ENCODE results near the gene DNM1L. TPM values are rescaled to one million over a fixed set of nuclear protein-coding genes. Genes with fewer than 3 reads are reported as not detected.

The DNM1L gene
- total RNA-seq, 1 donor from 2014 or later: 40.9 TPM

GRCh38 chr12:32702946-32703345 lies 23.8 kb downstream of the DNM1L start:
- no peak for ATAC-seq
- TF ChIP-seq, protein P1, sequence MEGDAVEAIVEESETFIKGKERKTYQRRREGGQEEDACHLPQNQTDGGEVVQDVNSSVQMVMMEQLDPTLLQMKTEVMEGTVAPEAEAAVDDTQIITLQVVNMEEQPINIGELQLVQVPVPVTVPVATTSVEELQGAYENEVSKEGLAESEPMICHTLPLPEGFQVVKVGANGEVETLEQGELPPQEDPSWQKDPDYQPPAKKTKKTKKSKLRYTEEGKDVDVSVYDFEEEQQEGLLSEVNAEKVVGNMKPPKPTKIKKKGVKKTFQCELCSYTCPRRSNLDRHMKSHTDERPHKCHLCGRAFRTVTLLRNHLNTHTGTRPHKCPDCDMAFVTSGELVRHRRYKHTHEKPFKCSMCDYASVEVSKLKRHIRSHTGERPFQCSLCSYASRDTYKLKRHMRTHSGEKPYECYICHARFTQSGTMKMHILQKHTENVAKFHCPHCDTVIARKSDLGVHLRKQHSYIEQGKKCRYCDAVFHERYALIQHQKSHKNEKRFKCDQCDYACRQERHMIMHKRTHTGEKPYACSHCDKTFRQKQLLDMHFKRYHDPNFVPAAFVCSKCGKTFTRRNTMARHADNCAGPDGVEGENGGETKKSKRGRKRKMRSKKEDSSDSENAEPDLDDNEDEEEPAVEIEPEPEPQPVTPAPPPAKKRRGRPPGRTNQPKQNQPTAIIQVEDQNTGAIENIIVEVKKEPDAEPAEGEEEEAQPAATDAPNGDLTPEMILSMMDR (IDR thresholded peaks at IDR 0.05): no peak

GRCh38 chr12:32705783-32706182 lies 26.7 kb downstream of the DNM1L start:
- H3K27ac ChIP-seq: no peak overlapping the region
- no peak overlapping the region for H3K4me3 ChIP-seq
- no peaks in the 10 kb centered on the region for H3K9me3 ChIP-seq
- TF ChIP-seq, protein P1 (IDR thresholded peaks at IDR 0.05): no peak
- no peak for DNase-seq
- H3K36me3 ChIP-seq: peaks cover 32% of the 10 kb centered on the region
- intact Hi-C loops (cut with DNase I): no loop called here
- H3K4me1 ChIP-seq: no peaks in the 10 kb centered on the region
- no peak for ATAC-seq
- no peaks in the 10 kb centered on the region for H3K27me3 ChIP-seq (ENCODE audit: low read depth)

More at GRCh38 chr12:32702946-32703345, 23.8 kb downstream of the DNM1L start:
- no peaks in the 10 kb centered on the region for H3K27me3 ChIP-seq (ENCODE audit: low read depth)
- H3K4me3 ChIP-seq: no peak overlapping the region
- peaks cover 18% of the 10 kb centered on the region for H3K36me3 ChIP-seq
- intact Hi-C loops (cut with DNase I): no loop called here
- H3K4me1 ChIP-seq: no peaks in the 10 kb centered on the region
- DNase-seq: no peak
- no peaks in the 10 kb centered on the region for H3K9me3 ChIP-seq
- H3K27ac ChIP-seq: no peak overlapping the region

DNA sequence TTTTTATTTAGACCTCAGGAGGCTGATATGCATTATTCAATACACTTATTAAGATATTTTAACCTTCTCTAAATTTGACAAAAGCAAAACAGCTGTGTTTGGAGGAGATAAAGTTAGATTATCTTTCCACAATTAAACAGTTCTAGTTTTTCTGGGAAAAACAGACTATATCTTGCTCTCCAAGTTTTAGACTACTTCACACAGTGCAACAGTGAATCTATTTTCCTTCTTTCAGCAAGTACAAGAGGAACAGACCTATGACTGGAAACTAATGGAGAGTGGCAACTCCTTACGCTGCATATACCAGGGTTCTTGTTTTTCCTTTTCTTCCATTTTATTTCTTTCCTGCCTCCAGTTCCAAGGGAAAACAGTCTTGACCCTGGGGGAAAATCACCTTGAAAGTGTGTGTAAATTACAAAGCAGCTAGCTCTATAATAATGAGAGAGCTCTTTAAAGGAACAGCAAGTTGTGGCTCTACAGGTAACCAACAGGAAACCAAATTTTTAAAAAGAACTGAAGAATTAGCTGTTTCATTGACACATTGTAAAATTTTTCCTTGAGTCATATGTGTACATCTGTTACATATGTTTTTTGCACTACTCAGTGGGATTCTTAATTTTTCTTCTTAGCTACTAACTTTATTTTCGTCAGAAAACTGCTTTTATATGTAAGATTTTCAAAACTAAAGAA lies 27.4 kb downstream of the DNM1L start:
- ATAC-seq: no peak

GRCh38 chr12:32708926-32709325 lies 29.8 kb downstream of the DNM1L start:
- no peak for ATAC-seq
- intact Hi-C loops (cut with DNase I): no loop called here
- H3K4me3 ChIP-seq: no peak overlapping the region
- H3K27me3 ChIP-seq (ENCODE audit: low read depth): no peaks in the 10 kb centered on the region
- H3K27ac ChIP-seq: no peak overlapping the region
- DNase-seq: no peak
- peaks cover 59% of the 10 kb centered on the region for H3K36me3 ChIP-seq
- no peaks in the 10 kb centered on the region for H3K4me1 ChIP-seq
- TF ChIP-seq, protein P1 (IDR thresholded peaks at IDR 0.05): no peak
- no peaks in the 10 kb centered on the region for H3K9me3 ChIP-seq

More for the DNA sequence above, 27.4 kb downstream of the DNM1L start:
- H3K4me1 ChIP-seq: no peaks in the 10 kb centered on the region
- H3K36me3 ChIP-seq: peaks cover 38% of the 10 kb centered on the region
- no peak overlapping the region for H3K27ac ChIP-seq
- no peaks in the 10 kb centered on the region for H3K9me3 ChIP-seq
- no peak overlapping the region for H3K4me3 ChIP-seq
- no peaks in the 10 kb centered on the region for H3K27me3 ChIP-seq (ENCODE audit: low read depth)
- DNase-seq: no peak
- intact Hi-C loops (cut with DNase I): no loop called here
- TF ChIP-seq, protein P1 (IDR thresholded peaks at IDR 0.05): no peak

DNA sequence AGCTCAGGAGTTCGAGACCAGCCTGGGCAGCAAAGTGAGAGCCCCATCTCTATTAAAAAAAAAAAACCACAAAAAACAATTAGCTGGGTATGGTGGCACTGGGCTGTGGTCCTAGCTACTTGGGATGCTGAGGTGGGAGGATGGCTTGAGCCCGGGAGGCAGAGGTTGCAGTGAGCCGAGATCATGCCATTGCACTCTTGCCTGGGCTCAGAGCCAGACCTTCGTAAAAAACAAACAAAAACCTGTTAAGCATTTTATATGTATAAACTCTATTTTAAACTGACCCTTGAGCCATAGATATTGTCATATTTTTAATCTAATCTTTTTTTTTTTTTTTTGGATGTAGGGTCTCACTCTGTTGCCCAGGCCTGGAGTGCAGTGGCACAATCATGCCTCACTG lies 35.7 kb downstream of the DNM1L start:
- Histone ChIP-seq H3K27ac (no peak overlapping the region), H3K36me3 (peaks cover 70% of the 10 kb centered on the region), H3K9me3 (no peaks in the 10 kb centered on the region), H3K4me1 (no peaks in the 10 kb centered on the region), H3K27me3 (ENCODE audit: low read depth) (no peaks in the 10 kb centered on the region), H3K4me3 (no peak overlapping the region)
- intact Hi-C loops (cut with DNase I): no loop called here
- TF ChIP-seq, protein P1 (IDR thresholded peaks at IDR 0.05): no peak
- DNase-seq (no peak), ATAC-seq (no peak)
